Natural killer cell (primary cell): Measurements from ENCODE around the gene AKAP17A. TPM values are rescaled to one million over a fixed set of nuclear protein-coding genes. Genes with fewer than 3 reads are reported as not detected.
A peak's percentile ranks its signal among the peaks of the same experiment; 100 is the strongest.

Source experiments
- ATAC-seq, 3 donors: fragments of 150-1000 bp in 2 of 3; fragments of 200-7000 bp in 1 of 3; cut with Tn5 transposase; 1 replicate in 1 of 3; 2 replicates in 2 of 3; pipeline ENCODE4 v1.10.0; 2021; ENCODE audit warnings: mild to moderate bottlenecking in 2 of 3, moderate library complexity in 2 of 3
- DNase-seq, 2 donors: peaks; one replicate each; pipeline versions ENCODE4 v3.0.0 to v3.0.0-alpha.2; 2013 to 2021; ENCODE audit warnings: mixed read lengths in 1 of 2
- H3K27ac ChIP-seq: one replicate; pipeline ENCODE4 v1.5.1; 2013; ENCODE audit warnings: mild to moderate bottlenecking, low read length
- H3K27me3 ChIP-seq: one replicate; pipeline ENCODE4 v1.6.1; 2013; ENCODE audit warnings: low read length; ENCODE audit not compliant: control insufficient read depth, insufficient read depth
- H3K36me3 ChIP-seq: one replicate; pipeline ENCODE4 v1.6.1; 2013; ENCODE audit warnings: low read length; ENCODE audit not compliant: control insufficient read depth, insufficient read depth
- H3K4me1 ChIP-seq: one replicate; pipeline ENCODE4 v1.6.1; 2013; ENCODE audit warnings: low read length; ENCODE audit not compliant: control insufficient read depth, insufficient read depth
- H3K4me3 ChIP-seq: one replicate; pipeline ENCODE4 v1.5.1; 2013; ENCODE audit warnings: low read length
- H3K9me3 ChIP-seq: one replicate; pipeline ENCODE4 v1.6.1; 2013; ENCODE audit warnings: low read length; ENCODE audit not compliant: control insufficient read depth, insufficient read depth
- H3K27ac Mint-ChIP-seq, 2 donors: one replicate each; pipeline ENCODE4 v1.8.0; 2022; ENCODE audit warnings: mild to moderate bottlenecking in 2 of 2, mixed read lengths in 2 of 2, moderate library complexity in 1 of 2
- H3K27me3 Mint-ChIP-seq, 2 donors: one replicate each; pipeline ENCODE4 v1.8.0; 2022; ENCODE audit warnings: low read depth in 2 of 2, mixed read lengths in 2 of 2
- H3K36me3 Mint-ChIP-seq: one replicate; pipeline ENCODE4 v1.8.0; 2022; ENCODE audit warnings: mixed read lengths
- H3K4me1 Mint-ChIP-seq, 2 donors: one replicate each; pipeline ENCODE4 v1.8.0; 2022; ENCODE audit warnings: mixed read lengths in 2 of 2
- H3K4me3 Mint-ChIP-seq: one replicate; pipeline ENCODE4 v1.8.0; 2022; ENCODE audit warnings: mild to moderate bottlenecking, moderate library complexity, mixed read lengths
- H3K9me3 Mint-ChIP-seq, 2 donors: one replicate each; pipeline ENCODE4 v1.8.0; 2022; ENCODE audit warnings: mixed read lengths in 2 of 2
- WGBS: methylation state at CpG from one replicate; pipeline ENCODE4 v1.1.7; 2013; ENCODE audit warnings: missing lambda C conversion rate; ENCODE audit not compliant: insufficient coverage; 5-methylcytosine and 5-hydroxymethylcytosine counted together
- intact Hi-C: fragments of 100-400 bp; cut with micrococcal nuclease; formaldehyde crosslinking; loops from one replicate; pipeline ENCODE4 v1.14.2; 2022
- total RNA-seq, 4 donors: library from RNA; stranded (reverse); fragments of 120-200 nt in 1 of 4; gene quantifications; one replicate each; pipeline versions ENCODE4 v1.2.3 to v1.2.4, GENCODE V29; 2013 to 2022
- TF ChIP-seq, protein P1 (sequence below): fragments of 200-600 bp; IDR thresholded peaks from one replicate; pipeline ENCODE4 v1.8.0; 2022; ENCODE audit warnings: antibody characterized with exemption

AKAP17A gene
- total RNA-seq, 3 donors from 2014 or later (not counting 1 experiment from before 2014, with no cell fraction given): 120 to 141 (median 121) TPM

DNA sequence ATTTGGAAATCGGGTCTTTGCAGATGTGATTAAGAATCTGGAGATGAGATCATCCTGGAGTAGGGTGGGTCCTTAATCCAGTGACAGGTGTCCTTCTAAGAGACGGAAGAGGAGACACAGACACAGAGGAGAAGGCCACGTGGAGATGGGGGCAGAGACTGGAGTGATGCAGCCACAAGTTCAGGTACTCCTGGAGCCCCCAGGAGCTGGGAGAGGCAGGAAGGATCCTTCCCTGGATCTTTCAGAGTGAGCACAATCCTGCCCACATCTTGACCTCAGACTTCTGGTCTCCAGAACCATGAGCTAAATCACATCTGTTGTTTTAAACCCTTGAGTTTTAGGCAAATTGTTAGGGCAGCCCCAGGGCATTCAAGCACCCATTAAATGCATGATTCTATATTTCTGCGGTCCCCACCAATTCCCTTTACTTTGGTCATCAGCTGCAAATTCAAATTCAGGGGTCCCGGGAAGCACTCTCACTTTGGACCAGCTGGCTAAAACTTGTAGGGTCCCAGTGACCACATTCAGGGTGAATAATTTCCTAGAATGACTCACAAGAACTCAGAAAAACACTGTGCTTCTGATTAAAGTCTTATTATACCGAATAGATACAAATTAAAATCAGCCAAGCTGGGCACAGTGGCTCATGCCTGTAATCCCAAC lies 12.8 kb upstream of the AKAP17A start:
- Mint-ChIP-seq H3K4me1 (peaks cover 8 to 10% of the 10 kb centered on the region in 2 donors), H3K9me3 (no peaks in the 10 kb centered on the region), H3K36me3 (no peaks in the 10 kb centered on the region), H3K27ac (no peak overlapping the region), H3K27me3 (no peaks in the 10 kb centered on the region), H3K4me3 (no peak overlapping the region)
- 71% methylated on average over 6 of the region's 6 CpGs for WGBS
- no peak overlapping the region for H3K27ac ChIP-seq
- H3K4me1 ChIP-seq: peaks cover 8% of the 10 kb centered on the region
- no peaks in the 10 kb centered on the region for H3K27me3 ChIP-seq
- H3K9me3 ChIP-seq: peaks cover 4% of the 10 kb centered on the region
- H3K4me3 ChIP-seq: no peak overlapping the region
- H3K36me3 ChIP-seq: no peaks in the 10 kb centered on the region
- TF ChIP-seq, protein P1, sequence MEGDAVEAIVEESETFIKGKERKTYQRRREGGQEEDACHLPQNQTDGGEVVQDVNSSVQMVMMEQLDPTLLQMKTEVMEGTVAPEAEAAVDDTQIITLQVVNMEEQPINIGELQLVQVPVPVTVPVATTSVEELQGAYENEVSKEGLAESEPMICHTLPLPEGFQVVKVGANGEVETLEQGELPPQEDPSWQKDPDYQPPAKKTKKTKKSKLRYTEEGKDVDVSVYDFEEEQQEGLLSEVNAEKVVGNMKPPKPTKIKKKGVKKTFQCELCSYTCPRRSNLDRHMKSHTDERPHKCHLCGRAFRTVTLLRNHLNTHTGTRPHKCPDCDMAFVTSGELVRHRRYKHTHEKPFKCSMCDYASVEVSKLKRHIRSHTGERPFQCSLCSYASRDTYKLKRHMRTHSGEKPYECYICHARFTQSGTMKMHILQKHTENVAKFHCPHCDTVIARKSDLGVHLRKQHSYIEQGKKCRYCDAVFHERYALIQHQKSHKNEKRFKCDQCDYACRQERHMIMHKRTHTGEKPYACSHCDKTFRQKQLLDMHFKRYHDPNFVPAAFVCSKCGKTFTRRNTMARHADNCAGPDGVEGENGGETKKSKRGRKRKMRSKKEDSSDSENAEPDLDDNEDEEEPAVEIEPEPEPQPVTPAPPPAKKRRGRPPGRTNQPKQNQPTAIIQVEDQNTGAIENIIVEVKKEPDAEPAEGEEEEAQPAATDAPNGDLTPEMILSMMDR: no peak
- DNase-seq (no peak), ATAC-seq (no peak)
- intact Hi-C loops: no loop called here

GRCh38 chrX:1581132-1581531 lies 10.3 kb upstream of the AKAP17A start:
- ATAC-seq (peak; percentile 95 to 99 (median 99)), DNase-seq (peak; percentile 70 to 87)
- Histone ChIP-seq H3K4me3 (no peak overlapping the region), H3K27ac (no peak overlapping the region), H3K27me3 (no peaks in the 10 kb centered on the region), H3K9me3 (peaks cover 4% of the 10 kb centered on the region), H3K36me3 (no peaks in the 10 kb centered on the region), H3K4me1 (peaks cover 6% of the 10 kb centered on the region)
- TF ChIP-seq, protein P1: peak; percentile 92
- Mint-ChIP-seq H3K27me3 (no peaks in the 10 kb centered on the region), H3K4me1 (peaks cover 8 to 11% of the 10 kb centered on the region in 2 donors), H3K9me3 (no peaks in the 10 kb centered on the region), H3K27ac (peak overlapping the region in 1 of 2 donors; percentile 50), H3K36me3 (no peaks in the 10 kb centered on the region), H3K4me3 (no peak overlapping the region)
- intact Hi-C loops: loop anchor here (1.0 to 2.0 kb wide), 3 partner anchors 44 to 332 kb away; partner anchors contain the start of gene P2RY8
- WGBS: 47% methylated on average over 3 of the region's 4 CpGs

- peak in 1 of 2 donors; percentile 85 for DNase-seq
- Histone ChIP-seq H3K4me1 (peaks cover 6% of the 10 kb centered on the region), H3K27me3 (no peaks in the 10 kb centered on the region), H3K27ac (no peak overlapping the region), H3K9me3 (peaks cover 4% of the 10 kb centered on the region), H3K4me3 (no peak overlapping the region), H3K36me3 (no peaks in the 10 kb centered on the region)
- 64% methylated on average over 27 of the region's 27 CpGs for WGBS
- Mint-ChIP-seq H3K36me3 (no peaks in the 10 kb centered on the region), H3K4me3 (no peak overlapping the region), H3K27me3 (no peaks in the 10 kb centered on the region), H3K4me1 (peaks cover 8 to 11% of the 10 kb centered on the region in 2 donors), H3K9me3 (no peaks in the 10 kb centered on the region), H3K27ac (no peak overlapping the region)
- intact Hi-C loops: no loop called here
- ATAC-seq: peak; percentile 24 to 63 (median 25)
- TF ChIP-seq, protein P1: no peak
These were observed 8.5 kb upstream of the AKAP17A start for GRCh38 chrX:1582686-1583437.
